SU-DHL-6 (cell line): ENCODE results near the gene CYP3A7.

Experiments
- H2AFZ ChIP-seq: fragments of 200-600 bp; sonication (generic); 2 replicates; pipeline ENCODE4 v1.6.1; 2014; ENCODE audit warnings: low read depth, mild to moderate bottlenecking, moderate library complexity, mixed read lengths, antibody characterized with exemption, low read length; ENCODE audit not compliant: severe bottlenecking
- H3F3A ChIP-seq: fragments of 200-600 bp; shearing (Covaris generic); 2 replicates; pipeline ENCODE4 v1.6.0; 2016; ENCODE audit warnings: antibody characterized with exemption, mild to moderate bottlenecking; ENCODE audit not compliant: insufficient read depth
- H3K27ac ChIP-seq: fragments of 200-600 bp; sonication (generic); 2 replicates; pipeline ENCODE4 v1.5.1; 2016; ENCODE audit warnings: low read depth, mild to moderate bottlenecking, low read length, moderate library complexity, mixed read lengths
- H3K27me3 ChIP-seq: fragments of 200-600 bp; sonication (generic), shearing (Covaris generic); 2 replicates; pipeline ENCODE4 v1.6.0; 2014; ENCODE audit warnings: mild to moderate bottlenecking, low read length
- H3K36me3 ChIP-seq: fragments of 200-600 bp; sonication (generic); 2 replicates; pipeline ENCODE4 v1.6.1; 2014; ENCODE audit warnings: mild to moderate bottlenecking, low read length, mixed read lengths
- H3K4me2 ChIP-seq: fragments of 300-600, 200-600 bp; shearing (Covaris generic), sonication (generic); 2 replicates; pipeline ENCODE4 v1.6.0; 2014; ENCODE audit warnings: low read length, low read depth, mild to moderate bottlenecking; ENCODE audit not compliant: poor library complexity, severe bottlenecking
- H3K4me3 ChIP-seq: fragments of 200-600 bp; sonication (generic); 2 replicates; pipeline ENCODE4 v1.5.1; 2014; ENCODE audit warnings: antibody characterized with exemption, low read length, mild to moderate bottlenecking, mixed read lengths; ENCODE audit not compliant: insufficient read depth, poor library complexity, severe bottlenecking
- H3K79me2 ChIP-seq: fragments of 200-600 bp; sonication (generic); 2 replicates; pipeline ENCODE4 v1.6.1; 2014; ENCODE audit warnings: mild to moderate bottlenecking, low read length, moderate library complexity; ENCODE audit not compliant: insufficient read depth
- H3K9ac ChIP-seq: fragments of 200-600 bp; sonication (generic); 2 replicates; pipeline ENCODE4 v1.7.0; 2014; ENCODE audit warnings: mild to moderate bottlenecking, low read length
- H3K9me2 ChIP-seq: fragments of 200-600 bp; sonication (generic); replicated peaks from 2 replicates; pipeline ENCODE4 v1.6.1; 2014; ENCODE audit warnings: low read length; ENCODE audit not compliant: insufficient read depth
- H3K9me3 ChIP-seq: fragments of 200-600 bp; sonication (generic); 2 replicates; pipeline ENCODE4 v1.6.1; 2014; ENCODE audit warnings: low read length, mixed read lengths; ENCODE audit not compliant: insufficient read depth
- H4K20me1 ChIP-seq: fragments of 200-600 bp; sonication (generic); 2 replicates; pipeline ENCODE4 v1.6.1; 2014; ENCODE audit warnings: low read depth, mild to moderate bottlenecking, antibody characterized with exemption, low read length, moderate library complexity, mixed read lengths
- CTCF ChIP-seq: fragments of 200-600 bp; sonication (generic); IDR thresholded peaks from one replicate; pipeline ENCODE4 v1.5.1; 2017; ENCODE audit warnings: antibody characterized with exemption, mild to moderate bottlenecking, low read length, moderate library complexity; ENCODE audit not compliant: insufficient read depth, poor library complexity, severe bottlenecking
- EZH2phosphoT487 ChIP-seq: fragments of 200-600 bp; sonication (generic), shearing (Covaris generic); conservative IDR thresholded peaks from 2 replicates; pipeline ENCODE4 v1.6.1; 2018; ENCODE audit warnings: mild to moderate bottlenecking, antibody characterized with exemption, low read length, moderate library complexity, mixed read lengths

CYP3A7 gene

GRCh38 chr7:99685129-99685758 is 49.8 kb downstream of the CYP3A7 start:
- no peak overlapping the region for H3K9ac ChIP-seq
- H3K9me3 ChIP-seq, result peaks cover 7% of the 10 kb centered on the region; the same call in 1 of the 2 replicates
- H3K27me3 ChIP-seq, result no peaks in the 10 kb centered on the region
- TF ChIP-seq CTCF (no peak), EZH2phosphoT487 (no peak)
- H3K79me2 ChIP-seq, result no peaks in the 10 kb centered on the region
- H2AFZ ChIP-seq, result no peak overlapping the region
- H3K36me3 ChIP-seq, result no peaks in the 10 kb centered on the region
- H3K9me2 ChIP-seq, result no peaks in the 10 kb centered on the region
- no peak overlapping the region for H3K4me3 ChIP-seq
- H3K27ac ChIP-seq, result no peak overlapping the region
- H3F3A ChIP-seq, result no peaks in the 10 kb centered on the region
- H4K20me1 ChIP-seq, result no peaks in the 10 kb centered on the region
- H3K4me2 ChIP-seq, result no peak overlapping the region

GRCh38 chr7:99679400-99680191 is 55.4 kb downstream of the CYP3A7 start, which contains the start of gene CYP3A5:
Gene CYP3A5, minus strand, starts transcription at chr7:99679996. Its CDS starts 100 bp downstream, at chr7:99679896.
- Histone ChIP-seq H3F3A (no peaks in the 10 kb centered on the region), H2AFZ (no peak within 1 kb of the TSS), H3K27ac (no peak within 1 kb of the TSS), H3K4me2 (no peak within 1 kb of the TSS), H3K36me3 (no peaks in the 10 kb centered on the region), H3K9me2 (no peaks in the 10 kb centered on the region), H3K9ac (no peak within 1 kb of the TSS), H3K4me3 (no peak within 1 kb of the TSS), H4K20me1 (no peaks in the 10 kb centered on the region), H3K27me3 (no peaks in the 10 kb centered on the region), H3K79me2 (no peaks in the 10 kb centered on the region), H3K9me3 (peaks cover 7% of the 10 kb centered on the region; the same call in 1 of the 2 replicates)
- TF ChIP-seq CTCF (no peak), EZH2phosphoT487 (no peak)

- TF ChIP-seq EZH2phosphoT487, result no peak
- no peak for TF ChIP-seq CTCF
- Histone ChIP-seq H3K9me2 (no peaks in the 10 kb centered on the region), H4K20me1 (no peaks in the 10 kb centered on the region), H3K9ac (no peak overlapping the region), H3F3A (no peaks in the 10 kb centered on the region), H3K9me3 (peaks cover 7% of the 10 kb centered on the region; the same call in 1 of the 2 replicates), H3K79me2 (no peaks in the 10 kb centered on the region), H3K4me2 (no peak overlapping the region), H2AFZ (no peak overlapping the region), H3K27me3 (no peaks in the 10 kb centered on the region), H3K4me3 (no peak overlapping the region), H3K36me3 (no peaks in the 10 kb centered on the region), H3K27ac (no peak overlapping the region)
These were observed 56.0 kb downstream of the CYP3A7 start for GRCh38 chr7:99679032-99679399.
